ENCODE data around the gene CENPE.

Gene CENPE

GRCh38 chr4:103074744-103075434 lies 123.3 kb downstream of the CENPE start:
- DNase-seq = no peak

- DNase-seq = no peak
These were observed 124.2 kb downstream of the CENPE start for GRCh38 chr4:103073792-103074438.

- no peak for DNase-seq
These were observed 130.1 kb downstream of the CENPE start for GRCh38 chr4:103067841-103068547.

DNA sequence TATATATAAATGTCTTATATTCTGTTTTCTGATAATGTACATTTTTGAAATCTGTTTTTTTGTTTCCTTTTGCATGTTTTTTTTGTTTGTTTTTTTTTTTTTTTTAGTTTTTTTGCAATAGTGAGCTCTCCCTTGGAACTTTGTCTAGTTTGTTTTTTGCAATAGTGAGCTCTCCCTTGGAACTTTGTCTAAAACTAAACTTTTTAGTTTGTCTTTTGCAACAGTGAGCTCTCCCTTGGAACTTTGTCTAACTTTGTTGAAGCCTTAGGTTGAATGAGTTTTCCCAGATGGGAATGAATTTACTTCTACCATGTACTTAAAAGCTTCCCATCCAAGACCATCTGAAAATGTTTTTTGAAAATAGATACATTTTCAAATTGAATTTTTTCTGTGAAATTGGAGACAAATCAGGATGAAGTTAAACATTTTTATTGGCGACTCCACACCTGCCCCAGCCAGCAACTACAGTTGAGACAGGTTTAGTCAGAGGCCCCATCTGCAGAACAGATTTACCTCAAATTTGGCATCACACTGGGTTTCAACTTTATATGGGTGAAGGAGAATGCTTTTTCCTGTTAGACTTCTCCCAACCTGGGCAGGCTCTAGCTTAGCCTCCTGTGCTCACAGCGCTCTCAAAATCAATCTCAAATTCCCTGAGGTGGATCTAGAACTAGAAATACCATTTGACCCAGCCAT lies 137.5 kb downstream of the CENPE start:
- DNase-seq = no peak

All from effector CD8-positive, alpha-beta T cell (primary cell).